BLaER1 (cell line): ENCODE data around the gene ZNF420.
"Not testable (repeated sequence)": the region's sequence is repeated elsewhere in the genome, so short reads cannot be mapped to it uniquely, and the experiment has no call there.

ENCODE experiments used
- H3K27ac ChIP-seq: shearing (Covaris generic); formaldehyde crosslinking; 2 replicates; pipeline ENCODE4 v1.8.1; 2022
- H3K27me3 ChIP-seq: shearing (Covaris generic); formaldehyde crosslinking; 2 replicates; pipeline ENCODE4 v1.8.1; 2022
- H3K36me3 ChIP-seq: shearing (Covaris generic); formaldehyde crosslinking; 2 replicates; pipeline ENCODE4 v1.8.1; 2022
- H3K4me1 ChIP-seq: shearing (Covaris generic); formaldehyde crosslinking; 2 replicates; pipeline ENCODE4 v1.8.1; 2022
- H3K4me2 ChIP-seq: shearing (Covaris generic); formaldehyde crosslinking; 2 replicates; pipeline ENCODE4 v1.8.1; 2022
- H3K4me3 ChIP-seq: shearing (Covaris generic); formaldehyde crosslinking; 2 replicates; pipeline ENCODE4 v1.8.1; 2022
- H3K9ac ChIP-seq: shearing (Covaris generic); formaldehyde crosslinking; 2 replicates; pipeline ENCODE4 v1.8.1; 2022
- H3K9me3 ChIP-seq: shearing (Covaris generic); formaldehyde crosslinking; 2 replicates; pipeline ENCODE4 v1.8.1; 2022
- H4K20me1 ChIP-seq: shearing (Covaris generic); formaldehyde crosslinking; 2 replicates; pipeline ENCODE4 v1.8.1; 2022
- Cebpa-rat ChIP-seq: shearing (Covaris generic); IDR thresholded peaks from 2 replicates; pipeline ENCODE4 v1.8.1; 2022

The ZNF420 gene

DNA sequence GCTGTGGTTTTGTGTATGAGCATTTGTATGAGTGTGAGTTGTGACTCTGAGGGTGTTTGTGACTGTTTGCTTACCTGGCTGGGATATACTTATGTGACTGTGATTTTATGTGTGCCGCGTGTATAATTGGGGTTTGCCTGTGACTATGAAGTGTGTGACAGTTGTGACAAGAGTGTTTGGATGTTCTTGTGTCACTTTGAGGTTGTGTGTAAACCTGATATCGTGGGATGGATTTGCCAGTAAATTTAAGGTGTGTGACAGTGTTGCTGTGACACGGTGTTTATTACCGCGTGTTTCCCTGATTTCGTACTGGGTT, 442 bp downstream of the ZNF420 start:
- Histone ChIP-seq H3K9ac (peak overlapping the region; percentile 88), H3K27ac (peak overlapping the region; percentile 86), H3K4me1 (peaks cover 19% of the 10 kb centered on the region), H3K4me3 (peak overlapping the region; percentile 85), H3K4me2 (peak overlapping the region; percentile 93), H3K36me3 (peaks cover 30% of the 10 kb centered on the region), H4K20me1 (no peaks in the 10 kb centered on the region; the same call in 1 of the 2 replicates), H3K9me3 (peaks cover 39% of the 10 kb centered on the region), H3K27me3 (no peaks in the 10 kb centered on the region)
- no peak for TF ChIP-seq Cebpa-rat

- no peak for TF ChIP-seq Cebpa-rat
- peak overlapping the region; percentile 88 for H3K9ac ChIP-seq
- no peaks in the 10 kb centered on the region for H3K27me3 ChIP-seq
- H3K36me3 ChIP-seq, result peaks cover 30% of the 10 kb centered on the region
- peak overlapping the region; percentile 85 for H3K4me3 ChIP-seq
- H3K4me1 ChIP-seq, result peaks cover 19% of the 10 kb centered on the region
- H3K27ac ChIP-seq, result peak overlapping the region; percentile 86; the same call in 1 of the 2 replicates
- H4K20me1 ChIP-seq, result no peaks in the 10 kb centered on the region; the same call in 1 of the 2 replicates
- H3K9me3 ChIP-seq, result peaks cover 41% of the 10 kb centered on the region
- H3K4me2 ChIP-seq, result peak overlapping the region; percentile 93
Observed at GRCh38 chr19:37079238-37079637, 1.0 kb downstream of the ZNF420 start.

DNA sequence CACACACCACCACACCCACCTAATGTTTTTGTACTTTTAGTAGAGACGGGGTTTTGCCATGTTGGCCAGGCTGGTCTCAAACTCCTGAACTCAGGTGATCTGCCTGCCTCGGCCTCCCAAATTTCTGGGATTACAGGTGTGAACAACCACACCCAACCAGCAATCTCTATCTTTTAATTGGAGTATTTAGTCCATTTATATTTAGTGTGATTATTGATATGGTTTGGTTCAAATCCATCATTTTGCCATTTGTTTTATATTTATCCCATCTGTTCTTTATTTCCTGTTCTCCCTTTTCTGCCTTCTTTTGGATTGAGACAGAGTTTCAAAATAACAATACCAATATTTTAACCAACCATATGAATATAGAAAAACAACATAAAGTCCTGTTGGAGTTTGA, 4.1 kb downstream of the ZNF420 start:
- Histone ChIP-seq H3K27ac (no peak overlapping the region), H3K9ac (no peak overlapping the region), H4K20me1 (no peaks in the 10 kb centered on the region; the same call in 1 of the 2 replicates), H3K4me2 (no peak overlapping the region), H3K4me3 (no peak overlapping the region), H3K36me3 (peaks cover 54% of the 10 kb centered on the region), H3K27me3 (no peaks in the 10 kb centered on the region), H3K4me1 (peaks cover 15% of the 10 kb centered on the region), H3K9me3 (peaks cover 71% of the 10 kb centered on the region)
- no peak for TF ChIP-seq Cebpa-rat

DNA sequence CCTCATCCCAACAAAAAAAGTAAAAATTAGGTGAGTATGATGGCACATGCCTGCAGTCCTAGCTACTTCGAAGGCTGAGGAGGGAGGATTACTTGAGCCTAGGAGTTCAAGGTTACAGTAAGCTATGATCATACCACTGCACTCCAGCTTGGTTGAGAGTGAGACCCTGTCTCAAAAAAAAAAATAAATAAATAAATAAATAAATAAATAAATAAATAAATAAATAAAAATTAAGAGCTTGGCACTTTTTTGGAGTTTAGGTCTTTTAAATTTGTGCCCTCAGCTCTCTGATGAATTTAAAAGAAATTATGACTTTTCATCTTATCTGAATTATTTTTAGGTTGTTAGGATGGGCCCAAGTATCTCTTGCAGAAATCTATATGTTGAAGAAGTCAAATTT, 8.9 kb downstream of the ZNF420 start:
- H3K9me3 ChIP-seq, result peaks cover 92% of the 10 kb centered on the region
- peaks cover 83% of the 10 kb centered on the region for H3K36me3 ChIP-seq
- no peak for TF ChIP-seq Cebpa-rat

DNA sequence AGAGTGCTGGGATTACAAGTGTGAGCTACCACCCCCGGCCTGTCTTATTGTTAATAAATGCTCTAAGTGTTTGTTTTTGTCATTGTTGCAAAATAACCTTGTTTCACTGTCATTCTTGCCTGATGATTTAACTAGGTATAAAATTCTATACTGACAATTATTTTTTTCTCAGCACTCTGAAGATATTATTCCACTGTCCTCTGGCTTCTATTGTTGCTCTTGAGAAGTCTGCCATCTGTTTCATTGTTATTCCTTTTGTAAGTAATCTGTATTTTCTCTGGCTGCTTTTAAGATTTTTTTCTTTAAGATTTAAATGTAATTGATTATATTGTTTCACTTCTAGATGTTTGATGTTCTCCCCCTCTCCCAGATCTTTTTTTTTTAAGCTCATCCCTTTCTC, 17.6 kb downstream of the ZNF420 start:
- no peaks in the 10 kb centered on the region for H4K20me1 ChIP-seq
- H3K27me3 ChIP-seq, result no peaks in the 10 kb centered on the region
- no peak overlapping the region for H3K9ac ChIP-seq
- H3K9me3 ChIP-seq, result peaks cover 94% of the 10 kb centered on the region
- TF ChIP-seq Cebpa-rat, result no peak
- peaks cover 98% of the 10 kb centered on the region for H3K36me3 ChIP-seq
- no peak overlapping the region for H3K4me2 ChIP-seq
- no peaks in the 10 kb centered on the region for H3K4me1 ChIP-seq
- H3K27ac ChIP-seq, result no peak overlapping the region
- no peak overlapping the region for H3K4me3 ChIP-seq

More for the DNA sequence above, 8.9 kb downstream of the ZNF420 start:
- no peak overlapping the region for H3K27ac ChIP-seq
- H3K4me3 ChIP-seq, result no peak overlapping the region
- H4K20me1 ChIP-seq, result no peaks in the 10 kb centered on the region
- no peaks in the 10 kb centered on the region for H3K4me1 ChIP-seq
- H3K27me3 ChIP-seq, result no peaks in the 10 kb centered on the region
- H3K9ac ChIP-seq, result no peak overlapping the region
- no peak overlapping the region for H3K4me2 ChIP-seq

- Histone ChIP-seq H3K4me2 (no peak overlapping the region), H3K36me3 (peaks cover 93% of the 10 kb centered on the region), H3K4me1 (no peaks in the 10 kb centered on the region), H3K9ac (no peak overlapping the region), H3K9me3 (peaks cover 93% of the 10 kb centered on the region), H3K27ac (no peak overlapping the region), H3K27me3 (no peaks in the 10 kb centered on the region), H3K4me3 (no peak overlapping the region), H4K20me1 (no peaks in the 10 kb centered on the region)
- TF ChIP-seq Cebpa-rat, result no peak; the same call in 1 of the 2 replicates
Observed at GRCh38 chr19:37098570-37098969, 20.3 kb downstream of the ZNF420 start.

- not testable (repeated sequence) for H3K9ac ChIP-seq, H3K4me2 ChIP-seq, H3K27me3 ChIP-seq, H4K20me1 ChIP-seq, H3K4me1 ChIP-seq, H3K27ac ChIP-seq, H3K4me3 ChIP-seq
- Histone ChIP-seq H3K36me3 (peaks cover 73% of the 10 kb centered on the region), H3K9me3 (peaks cover 87% of the 10 kb centered on the region)
Observed at GRCh38 chr19:37104135-37104534, 25.9 kb downstream of the ZNF420 start.

DNA sequence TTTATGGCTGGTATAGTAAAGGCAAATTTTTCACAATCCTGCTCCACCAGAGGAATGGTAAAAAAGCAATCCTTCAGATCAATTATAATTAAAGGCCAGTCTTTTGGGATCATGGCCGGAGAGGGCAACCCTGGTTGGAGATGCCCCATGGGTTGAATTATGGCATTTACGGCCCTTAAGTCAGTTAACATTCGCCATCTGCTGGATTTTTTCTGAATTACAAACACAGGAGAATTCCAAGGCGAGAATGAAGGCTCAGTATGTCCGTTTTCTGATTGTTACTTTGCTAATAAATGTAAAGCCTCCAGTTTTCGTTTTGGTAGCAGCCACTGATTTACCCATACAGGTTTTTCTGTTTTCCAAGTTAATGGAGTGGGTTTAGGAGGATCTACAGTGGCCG, 33.5 kb downstream of the ZNF420 start:
- H3K4me3 ChIP-seq, H3K27me3 ChIP-seq, H3K9ac ChIP-seq, H4K20me1 ChIP-seq, H3K4me2 ChIP-seq, H3K27ac ChIP-seq, H3K4me1 ChIP-seq: not testable (repeated sequence)
- Histone ChIP-seq H3K36me3 (peaks cover 98% of the 10 kb centered on the region), H3K9me3 (peaks cover 100% of the 10 kb centered on the region)

GRCh38 chr19:37114001-37114400, 35.8 kb downstream of the ZNF420 start:
- Histone ChIP-seq H3K27ac (no peak overlapping the region), H3K9ac (no peak overlapping the region), H3K36me3 (peaks cover 77% of the 10 kb centered on the region), H4K20me1 (no peaks in the 10 kb centered on the region), H3K4me1 (no peaks in the 10 kb centered on the region), H3K4me3 (peak overlapping the region; percentile 22; the same call in 1 of the 2 replicates), H3K4me2 (no peak overlapping the region), H3K9me3 (peaks cover 91% of the 10 kb centered on the region), H3K27me3 (no peaks in the 10 kb centered on the region)
- TF ChIP-seq Cebpa-rat, result no peak

DNA sequence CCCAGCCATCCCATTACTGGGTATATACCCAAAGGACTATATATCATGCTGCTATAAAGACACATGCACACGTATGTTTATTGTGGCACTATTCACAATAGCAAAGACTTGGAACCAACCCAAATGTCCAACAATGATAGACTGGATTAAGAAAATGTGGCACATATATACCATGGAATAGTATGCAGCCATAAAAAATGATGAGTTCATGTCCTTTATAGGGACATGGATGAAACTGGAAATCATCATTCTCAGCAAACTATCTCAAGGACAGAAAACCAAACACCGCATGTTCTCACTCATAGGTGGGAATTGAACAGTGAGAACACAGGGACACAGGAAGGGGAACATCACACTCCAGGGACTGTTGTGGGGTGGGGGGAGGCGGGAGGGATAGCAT, 43.9 kb downstream of the ZNF420 start:
- Histone ChIP-seq H3K9me3 (peaks cover 58% of the 10 kb centered on the region), H3K36me3 (peaks cover 41% of the 10 kb centered on the region)
- H3K4me1 ChIP-seq, result not testable (repeated sequence)

GRCh38 chr19:37127999-37128820, 50.0 kb downstream of the ZNF420 start:
- no peak overlapping the region for H3K4me2 ChIP-seq
- H4K20me1 ChIP-seq, result no peaks in the 10 kb centered on the region
- H3K9ac ChIP-seq, result no peak overlapping the region
- H3K36me3 ChIP-seq, result peaks cover 93% of the 10 kb centered on the region
- no peak for TF ChIP-seq Cebpa-rat
- peak overlapping the region; percentile 41 for H3K4me3 ChIP-seq
- peaks cover 100% of the 10 kb centered on the region for H3K9me3 ChIP-seq
- H3K4me1 ChIP-seq, result no peaks in the 10 kb centered on the region
- no peak overlapping the region for H3K27ac ChIP-seq
- H3K27me3 ChIP-seq, result no peaks in the 10 kb centered on the region

More for the DNA sequence above, 43.9 kb downstream of the ZNF420 start:
- H3K27ac ChIP-seq, H3K4me2 ChIP-seq, H3K4me3 ChIP-seq, H3K27me3 ChIP-seq, H3K9ac ChIP-seq, H4K20me1 ChIP-seq: not testable (repeated sequence)
